ENCODE data around the gene TBC1D21. TPM values are rescaled to one million over a fixed set of nuclear protein-coding genes. Genes with fewer than 3 reads are reported as not detected.

TBC1D21 gene
- total and polyA plus RNA-seq, 2 donors from 2014 or later: not detected

- no peak for TF ChIP-seq CTCF (IDR thresholded peaks at IDR 0.05; ENCODE audit: borderline replicate concordance, extremely low read depth, insufficient read depth)
- DNase-seq (no peak), FAIRE-seq (no peak)
- Histone ChIP-seq H3K36me3 (ENCODE audit: control insufficient read depth in 2 of 3, insufficient read depth in 3 of 3, low read length in 3 of 3) (no peaks in the 10 kb centered on the region), H3K4me1 (ENCODE audit: control insufficient read depth in 2 of 3, insufficient read depth in 2 of 3, low read depth in 1 of 3, low read length in 3 of 3) (peaks cover 0 to 2% (median 0%) of the 10 kb centered on the region in 3 donors), H3K9me3 (ENCODE audit: control insufficient read depth in 2 of 3, insufficient read depth in 1 of 3, low read length in 3 of 3) (no peaks in the 10 kb centered on the region), H3K27ac (ENCODE audit: low read depth in 2 of 2, low read length in 2 of 2) (no peak overlapping the region), H3K27me3 (ENCODE audit: control insufficient read depth, insufficient read depth, low read length) (peaks cover 2% of the 10 kb centered on the region), H3K4me3 (ENCODE audit: low read length in 3 of 3) (no peak overlapping the region), H3K9ac (ENCODE audit: low read length in 3 of 3) (no peak overlapping the region)
- intact Hi-C loops (cut with DNase I): no loop called here
These were observed 33.5 kb upstream of the TBC1D21 start for GRCh38 chr15:73839699-73840377.

- Histone ChIP-seq H3K4me3 (ENCODE audit: low read length in 3 of 3) (no peak overlapping the region), H3K9me3 (ENCODE audit: control insufficient read depth in 2 of 3, insufficient read depth in 1 of 3, low read length in 3 of 3) (no peaks in the 10 kb centered on the region), H3K27ac (ENCODE audit: low read depth in 2 of 2, low read length in 2 of 2) (no peak overlapping the region), H3K27me3 (ENCODE audit: control insufficient read depth, insufficient read depth, low read length) (no peaks in the 10 kb centered on the region), H3K9ac (ENCODE audit: low read length in 3 of 3) (no peak overlapping the region), H3K4me1 (ENCODE audit: control insufficient read depth in 2 of 3, insufficient read depth in 2 of 3, low read depth in 1 of 3, low read length in 3 of 3) (peaks cover 0 to 2% (median 0%) of the 10 kb centered on the region in 3 donors), H3K36me3 (ENCODE audit: control insufficient read depth in 2 of 3, insufficient read depth in 3 of 3, low read length in 3 of 3) (no peaks in the 10 kb centered on the region)
- FAIRE-seq (no peak), DNase-seq (no peak)
- intact Hi-C loops (cut with DNase I): no loop called here
- TF ChIP-seq CTCF (IDR thresholded peaks at IDR 0.05; ENCODE audit: borderline replicate concordance, extremely low read depth, insufficient read depth): no peak
These were observed 32.6 kb upstream of the TBC1D21 start for GRCh38 chr15:73840771-73841170.

- Histone ChIP-seq H3K4me3 (ENCODE audit: low read length in 3 of 3) (no peak overlapping the region), H3K9ac (ENCODE audit: low read length in 3 of 3) (no peak overlapping the region), H3K4me1 (ENCODE audit: control insufficient read depth in 2 of 3, insufficient read depth in 2 of 3, low read depth in 1 of 3, low read length in 3 of 3) (peaks cover 0 to 2% (median 0%) of the 10 kb centered on the region in 3 donors), H3K9me3 (ENCODE audit: control insufficient read depth in 2 of 3, insufficient read depth in 1 of 3, low read length in 3 of 3) (no peaks in the 10 kb centered on the region), H3K36me3 (ENCODE audit: control insufficient read depth in 2 of 3, insufficient read depth in 3 of 3, low read length in 3 of 3) (no peaks in the 10 kb centered on the region), H3K27me3 (ENCODE audit: control insufficient read depth, insufficient read depth, low read length) (no peaks in the 10 kb centered on the region), H3K27ac (ENCODE audit: low read depth in 2 of 2, low read length in 2 of 2) (no peak overlapping the region)
- intact Hi-C loops (cut with DNase I): no loop called here
- TF ChIP-seq CTCF (IDR thresholded peaks at IDR 0.05; ENCODE audit: borderline replicate concordance, extremely low read depth, insufficient read depth): no peak
- FAIRE-seq: no peak
- no peak for DNase-seq
These were observed 31.3 kb upstream of the TBC1D21 start for GRCh38 chr15:73841756-73842725.
